NCI-H2107 (cell line): ENCODE results near the gene DNAH7.
"Not testable (repeated sequence)": the region's sequence is repeated elsewhere in the genome, so short reads cannot be mapped to it uniquely, and the experiment has no call there.

Source experiments
- DNase-seq: peaks from one replicate; lab custom pipeline; 2025; lab: John Stamatoyannopoulos, UW

DNAH7 gene

DNA sequence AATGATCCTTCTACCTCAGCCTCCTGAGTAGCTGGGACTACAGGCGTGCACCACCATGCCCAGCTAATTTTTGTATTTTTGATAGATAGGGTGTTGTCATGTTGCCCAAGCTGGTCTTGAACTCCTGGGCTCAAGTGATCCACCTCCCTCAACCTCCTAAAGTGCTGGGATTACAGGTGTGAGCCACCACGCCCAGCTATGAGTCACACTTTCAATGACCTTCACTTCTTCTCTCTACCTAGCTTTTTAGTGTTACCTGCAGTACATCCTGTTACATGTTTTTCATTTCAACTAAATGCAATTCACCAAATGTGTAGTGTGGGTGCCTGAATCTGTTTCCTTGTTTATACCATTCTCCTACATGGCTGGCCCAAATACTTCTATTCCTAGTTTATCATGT, 347.6 kb downstream of the DNAH7 start:
- no peak for DNase-seq

DNA sequence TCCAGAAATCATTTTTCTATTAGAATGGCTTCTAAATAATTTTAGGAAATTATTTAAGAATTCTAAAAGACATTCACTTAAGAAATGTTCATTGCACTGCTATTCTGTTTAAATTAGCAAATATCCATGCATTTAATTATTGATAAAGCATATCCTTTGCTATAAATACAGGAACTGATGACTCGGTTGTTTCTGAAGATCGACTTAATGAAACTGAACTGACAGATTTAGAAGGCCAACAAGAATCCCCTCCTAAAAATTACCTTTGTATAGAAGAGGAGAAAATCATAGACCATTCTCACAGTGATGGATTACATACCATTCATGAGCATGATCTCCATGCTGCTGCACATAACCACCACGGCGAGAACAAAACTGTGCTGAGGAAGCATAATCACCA, 352.2 kb downstream of the DNAH7 start:
- no peak for DNase-seq

DNA sequence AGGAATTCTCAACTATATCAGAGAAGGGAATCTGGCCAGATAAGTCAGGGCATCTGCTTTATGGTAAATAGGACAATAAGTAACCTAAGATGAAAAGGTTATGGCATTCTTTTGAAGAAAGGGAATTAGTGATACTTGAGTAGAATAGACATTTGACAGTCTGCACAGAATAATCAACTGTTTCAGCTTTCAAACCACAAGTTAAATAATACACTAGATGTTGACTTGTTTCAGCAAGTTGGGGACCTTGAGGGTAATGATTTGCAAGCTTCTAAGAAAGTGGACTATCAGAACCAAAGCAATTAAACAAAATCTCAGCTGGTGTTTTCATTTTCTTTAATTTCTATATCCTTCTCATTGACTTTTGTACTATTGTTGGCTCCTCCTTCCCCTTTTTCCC, 357.2 kb downstream of the DNAH7 start:
- no peak for DNase-seq

DNA sequence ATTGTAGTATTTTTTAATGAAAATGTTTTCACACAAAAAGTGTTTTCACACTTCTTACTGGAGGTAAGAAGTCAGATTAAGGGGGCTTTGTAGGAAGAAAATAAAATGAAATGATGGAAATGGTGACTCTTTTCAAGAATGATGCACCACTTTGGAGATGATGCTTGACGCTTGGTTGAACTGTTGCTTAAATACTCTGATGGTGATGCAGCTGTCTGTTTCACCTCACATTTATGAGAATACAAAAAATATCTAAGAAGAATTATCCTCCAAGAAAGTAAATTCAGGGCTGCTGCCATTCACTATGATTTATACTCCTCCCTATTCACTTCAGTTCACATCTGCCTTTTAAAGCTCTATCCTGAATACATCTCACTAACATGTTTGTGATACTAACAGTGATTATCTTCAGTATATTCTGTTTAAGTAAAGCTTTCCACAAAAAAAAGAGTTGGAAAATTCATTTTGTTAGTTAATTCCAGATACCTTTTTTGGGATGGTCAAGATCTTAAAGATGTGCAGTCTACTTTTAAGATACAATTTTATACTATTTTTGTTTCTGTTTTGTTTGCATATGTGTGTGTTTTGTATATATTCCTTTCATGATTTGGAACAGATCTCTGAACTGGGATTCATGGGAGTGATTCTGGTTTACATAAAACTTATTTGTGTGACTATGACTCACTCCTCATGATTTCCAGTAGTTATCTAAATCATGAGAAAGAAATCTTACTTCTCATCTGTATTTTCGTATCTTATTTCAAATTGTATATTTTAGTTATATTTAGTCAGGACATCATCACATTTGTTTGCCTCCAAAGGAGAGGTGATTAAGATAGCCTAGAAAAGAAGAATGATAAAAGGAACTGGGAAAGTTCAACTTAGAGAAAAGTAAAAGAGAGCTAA, 358.5 kb downstream of the DNAH7 start:
- DNase-seq: no peak

DNA sequence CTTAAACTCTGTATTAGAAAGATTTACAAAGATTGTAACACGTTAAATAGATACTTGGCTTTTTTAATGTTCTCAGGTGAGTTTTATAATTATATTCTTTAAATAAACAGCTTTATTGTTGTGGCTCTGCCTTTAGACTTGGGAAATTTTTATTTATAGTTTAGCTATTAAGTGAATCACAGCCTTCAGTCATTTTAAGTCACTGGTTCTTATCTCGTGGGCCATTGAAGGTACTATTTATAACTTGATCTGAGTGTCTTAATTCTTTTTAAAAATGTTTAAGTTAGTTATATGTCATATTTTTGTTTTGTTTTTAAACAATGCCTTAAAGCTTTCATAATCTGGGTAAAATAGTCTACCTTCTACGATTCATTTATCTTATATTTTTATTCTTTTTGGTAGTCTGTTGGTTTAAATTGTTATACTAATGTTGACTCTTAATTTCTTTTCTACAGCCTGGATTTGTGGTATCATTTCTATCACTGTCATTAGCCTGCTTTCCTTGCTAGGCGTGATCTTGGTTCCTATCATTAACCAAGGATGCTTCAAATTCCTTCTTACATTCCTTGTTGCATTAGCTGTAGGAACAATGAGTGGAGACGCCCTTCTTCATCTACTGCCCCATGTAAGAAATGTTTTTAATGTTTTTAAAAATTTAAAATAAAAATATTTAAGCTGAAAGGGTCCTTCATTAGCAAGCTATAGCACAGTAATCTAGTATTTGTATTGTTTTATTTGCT, 362.3 kb downstream of the DNAH7 start:
- DNase-seq: no peak

DNA sequence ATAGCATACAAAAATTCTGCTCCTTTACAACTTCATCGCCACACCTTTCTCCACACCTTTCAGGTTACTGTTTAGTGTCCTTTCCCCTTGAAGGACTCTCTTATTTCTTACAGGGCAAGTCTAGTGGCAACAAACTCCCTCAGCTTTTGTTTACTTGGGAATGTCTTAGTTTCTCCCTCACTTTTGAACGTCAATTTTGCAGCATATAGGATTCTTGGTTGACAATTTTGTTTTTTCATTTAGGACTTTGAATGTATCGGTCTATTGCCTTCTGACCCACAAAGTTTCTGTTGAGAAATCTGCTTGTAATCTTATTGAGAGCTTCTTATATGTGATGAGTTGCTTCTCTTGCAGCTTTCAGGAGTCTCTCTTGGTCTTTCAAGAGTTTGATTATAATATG, 368.2 kb downstream of the DNAH7 start:
- DNase-seq: no peak

DNA sequence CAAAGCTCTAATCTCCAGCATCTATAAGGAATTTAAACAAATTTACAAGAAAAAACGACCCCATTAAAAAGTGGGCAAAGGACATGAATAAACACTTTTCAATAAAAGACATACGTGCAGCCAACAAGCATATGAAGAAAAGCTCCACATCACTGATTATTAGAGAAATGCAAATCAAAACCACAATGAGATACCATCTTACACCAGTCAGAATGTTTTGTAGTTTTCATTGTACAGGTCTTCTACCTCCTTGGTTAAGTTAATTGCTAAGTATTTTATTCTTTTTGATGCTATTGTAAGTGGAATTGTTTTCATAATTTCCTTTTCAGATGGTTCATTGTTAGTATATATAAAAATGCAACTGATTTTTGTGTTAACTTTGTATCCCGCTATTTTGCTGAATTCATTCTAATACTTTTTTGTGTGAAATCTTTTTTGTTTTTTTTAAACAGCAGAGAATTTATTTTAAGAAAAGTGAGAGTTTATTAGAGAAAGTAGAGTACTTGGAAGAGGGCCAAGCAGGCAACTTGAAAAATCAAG, 370.9 kb downstream of the DNAH7 start:
- DNase-seq: no peak

DNA sequence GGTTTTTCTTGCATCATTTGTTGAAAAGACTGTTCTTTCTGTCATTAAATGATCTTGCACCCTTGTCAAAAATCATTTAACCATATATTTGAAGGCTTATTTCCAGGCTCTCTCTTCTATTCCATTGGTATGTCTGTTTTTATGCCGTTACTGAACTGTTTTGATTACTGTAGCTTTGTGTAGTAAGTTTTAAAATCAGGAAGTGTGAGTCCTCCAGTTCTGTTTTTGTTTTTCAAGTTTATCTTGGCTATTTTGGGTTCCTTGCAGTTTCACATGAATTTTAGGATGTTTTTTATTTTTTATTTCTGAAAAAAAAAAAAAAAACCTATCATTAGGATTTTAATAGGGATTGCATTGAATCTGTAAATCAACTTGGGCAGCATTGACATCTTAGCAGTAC, 372.6 kb downstream of the DNAH7 start:
- no peak for DNase-seq

DNA sequence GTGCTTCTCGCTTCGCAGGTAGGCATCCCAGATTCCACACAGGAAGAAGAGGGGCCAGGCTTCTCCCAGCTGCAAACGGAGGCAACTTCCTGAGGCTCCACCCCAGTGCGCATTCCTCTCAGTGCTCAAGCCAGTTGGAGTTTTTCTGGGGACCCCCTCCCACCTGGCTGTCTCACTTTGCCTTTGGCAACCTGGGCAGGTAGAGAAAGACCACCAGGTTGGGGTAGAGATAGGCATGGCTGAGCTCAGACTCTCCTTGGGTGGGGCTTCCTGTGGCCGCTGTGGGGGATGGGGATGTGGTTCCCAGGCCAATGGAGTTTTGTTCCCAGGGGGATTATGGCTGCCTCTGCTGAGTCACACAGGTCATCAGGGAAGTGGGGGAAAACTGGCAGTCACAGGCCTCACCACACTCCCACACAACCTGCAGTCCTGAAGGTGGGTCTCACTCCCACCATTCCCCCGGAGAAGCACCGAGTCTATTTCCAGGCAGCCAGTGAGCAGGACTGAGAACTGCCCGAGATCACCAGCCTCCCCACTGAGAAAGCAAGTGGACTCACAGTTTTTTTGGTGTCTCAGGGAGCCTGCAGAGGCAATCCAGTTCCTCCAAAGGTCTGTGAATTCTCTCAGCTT, 373.5 kb downstream of the DNAH7 start:
- no peak for DNase-seq

DNA sequence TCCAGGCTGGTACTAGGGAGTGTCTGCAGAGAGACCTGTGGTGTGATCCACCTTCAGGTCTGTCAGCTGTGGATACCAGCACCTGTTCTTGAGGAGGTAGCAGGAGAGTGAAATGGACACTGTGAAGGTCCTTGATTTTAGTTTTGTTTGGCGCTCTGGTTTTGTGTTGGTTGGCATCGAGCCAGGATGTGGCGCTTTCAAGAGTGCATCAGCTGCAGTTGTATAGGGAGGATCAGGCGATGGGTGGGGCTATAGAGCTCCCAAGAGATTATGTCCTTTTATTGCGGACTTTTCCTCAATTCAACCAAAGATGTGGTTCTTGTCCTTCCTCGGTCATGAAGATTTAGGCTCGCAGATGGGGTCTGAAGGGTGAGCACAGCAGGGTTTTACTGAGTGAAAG, 374.1 kb downstream of the DNAH7 start:
- peak; percentile 81 for DNase-seq

DNA sequence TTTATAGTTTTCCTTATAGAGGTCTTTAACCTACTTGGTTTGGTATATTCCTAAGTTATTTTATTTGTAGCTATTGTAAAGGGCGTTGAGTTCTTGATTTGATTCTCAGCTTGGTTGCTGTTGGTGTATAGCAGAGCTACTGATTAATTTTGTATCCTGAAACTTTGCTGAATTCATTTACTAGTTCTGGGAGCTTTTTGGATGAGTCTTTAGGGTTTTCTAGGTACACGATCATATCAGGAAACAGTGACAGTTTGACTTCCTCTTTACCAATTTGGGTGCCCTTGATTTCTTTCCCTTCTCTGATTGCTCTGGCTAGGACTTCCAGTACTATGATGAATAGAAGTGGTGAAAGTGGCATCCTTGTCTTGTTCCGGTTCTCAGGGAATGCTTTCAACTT, 376.1 kb downstream of the DNAH7 start:
- DNase-seq: not testable (repeated sequence)
